Measurements from ENCODE around the gene HAUS2.
"Not testable (repeated sequence)": the region's sequence is repeated elsewhere in the genome, so short reads cannot be mapped to it uniquely, and the experiment has no call there.

HAUS2 gene

GRCh38 chr15:42548249-42549031 lies at the start of gene HAUS2, which contains the start of gene LRRC57:
TSS of gene HAUS2 (plus strand) at chr15:42548838. CDS start at chr15:42548873, 35 bp downstream.
TSS of gene LRRC57 (minus strand) at chr15:42548793. CDS start at chr15:42548434, 359 bp downstream.
- DNase-seq: peak in 55 of 56 donors; percentile 33 to 85 (median 71)

GRCh38 chr15:42499858-42500609 lies 48.6 kb upstream of the HAUS2 start:
- no peak for DNase-seq

- no peak for DNase-seq
Observed at GRCh38 chr15:42502477-42502876, 46.2 kb upstream of the HAUS2 start.

- no peak for DNase-seq
Observed at GRCh38 chr15:42503825-42504224, 44.8 kb upstream of the HAUS2 start.

- no peak for DNase-seq
Observed at GRCh38 chr15:42504631-42505030, 44.0 kb upstream of the HAUS2 start.

- no peak for DNase-seq
Observed at GRCh38 chr15:42507514-42507913, 41.1 kb upstream of the HAUS2 start.

GRCh38 chr15:42508263-42508690 lies 40.4 kb upstream of the HAUS2 start:
- no peak for DNase-seq

GRCh38 chr15:42510258-42511006 lies 38.2 kb upstream of the HAUS2 start:
- DNase-seq: no peak

- DNase-seq: no peak
Observed at GRCh38 chr15:42511007-42511391, 37.6 kb upstream of the HAUS2 start.

GRCh38 chr15:42523331-42523730 lies 25.3 kb upstream of the HAUS2 start:
- DNase-seq: no peak

- DNase-seq: no peak
Observed at GRCh38 chr15:42528970-42529369, 19.7 kb upstream of the HAUS2 start.

GRCh38 chr15:42533246-42533645 lies 15.4 kb upstream of the HAUS2 start:
- DNase-seq: no peak

GRCh38 chr15:42544853-42545629 lies 3.6 kb upstream of the HAUS2 start:
- DNase-seq: no peak

GRCh38 chr15:42547918-42548248 lies 755 bp upstream of the HAUS2 start:
- peak in 1 of 56 donors; percentile 26 for DNase-seq

- peak in 7 of 56 donors; percentile 9 to 56 (median 40) for DNase-seq
Observed at GRCh38 chr15:42549032-42549491, 424 bp downstream of the HAUS2 start.

- DNase-seq: no peak
Observed at GRCh38 chr15:42549741-42550392, 1.2 kb downstream of the HAUS2 start.

GRCh38 chr15:42553554-42553953 lies 4.9 kb downstream of the HAUS2 start:
- DNase-seq: no peak

GRCh38 chr15:42556550-42557207 lies 8.0 kb downstream of the HAUS2 start:
- not testable (repeated sequence) for DNase-seq

- no peak for DNase-seq
Observed at GRCh38 chr15:42558739-42559138, 10.1 kb downstream of the HAUS2 start.
